DLD1 (cell line): ENCODE measurements around the gene TOMM7.
"Not testable (repeated sequence)": the region's sequence is repeated elsewhere in the genome, so short reads cannot be mapped to it uniquely, and the experiment has no call there.

Source experiments
- in situ Hi-C: cut with HindIII; loops from 2 replicates; pipeline ENCODE4 v1.10.0; 2017; ENCODE audit warnings: low sequenced_read_pairs

The TOMM7 gene

DNA sequence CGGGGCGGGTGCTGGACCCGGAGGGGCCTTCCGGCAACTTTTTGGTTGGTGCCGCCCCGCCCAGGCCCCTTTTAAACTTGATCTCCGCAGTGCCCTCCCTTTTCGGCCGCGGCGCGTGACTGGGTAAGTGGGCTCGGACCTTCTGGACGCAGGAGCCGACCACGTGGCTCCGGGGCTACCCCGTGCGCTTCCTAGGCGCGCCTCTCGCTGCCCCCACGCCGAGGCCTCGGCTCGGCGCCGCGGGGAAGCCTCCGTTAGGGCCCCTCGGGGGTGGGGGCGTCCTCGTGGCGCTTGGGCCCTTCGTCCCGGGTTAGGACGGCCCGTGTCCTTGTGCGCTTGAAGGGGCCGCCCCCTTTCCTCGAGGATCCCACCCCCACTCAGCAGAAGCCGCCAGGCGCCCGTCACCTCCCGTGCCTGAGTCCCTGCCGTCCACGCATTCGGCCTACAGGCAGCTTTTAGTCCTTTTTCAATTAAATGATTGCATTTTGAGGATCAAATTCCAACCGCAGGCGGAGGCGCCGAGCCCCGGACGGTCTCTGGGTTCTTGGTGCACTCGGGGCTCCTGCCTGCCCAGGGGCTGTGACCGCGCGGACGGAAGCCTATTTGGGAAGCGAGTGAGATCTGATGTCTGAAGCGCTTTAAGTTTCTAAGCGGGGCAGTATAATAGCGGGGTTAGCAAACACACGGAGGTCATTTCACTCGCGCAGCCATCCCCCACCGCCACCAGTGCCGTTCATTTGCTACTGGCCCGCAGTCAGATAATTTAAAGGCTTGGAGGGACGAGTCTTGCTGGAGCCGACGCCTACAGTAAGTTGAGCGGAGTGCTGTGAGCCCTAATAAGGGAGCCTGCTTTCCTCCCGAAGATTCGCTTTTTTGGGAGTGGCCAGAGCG, 31.8 kb upstream of the TOMM7 start:
- in situ Hi-C loops, result loop anchor here (5.0 kb wide), 1 partner anchor 47 kb away; no protein-coding TSS in a partner anchor

DNA sequence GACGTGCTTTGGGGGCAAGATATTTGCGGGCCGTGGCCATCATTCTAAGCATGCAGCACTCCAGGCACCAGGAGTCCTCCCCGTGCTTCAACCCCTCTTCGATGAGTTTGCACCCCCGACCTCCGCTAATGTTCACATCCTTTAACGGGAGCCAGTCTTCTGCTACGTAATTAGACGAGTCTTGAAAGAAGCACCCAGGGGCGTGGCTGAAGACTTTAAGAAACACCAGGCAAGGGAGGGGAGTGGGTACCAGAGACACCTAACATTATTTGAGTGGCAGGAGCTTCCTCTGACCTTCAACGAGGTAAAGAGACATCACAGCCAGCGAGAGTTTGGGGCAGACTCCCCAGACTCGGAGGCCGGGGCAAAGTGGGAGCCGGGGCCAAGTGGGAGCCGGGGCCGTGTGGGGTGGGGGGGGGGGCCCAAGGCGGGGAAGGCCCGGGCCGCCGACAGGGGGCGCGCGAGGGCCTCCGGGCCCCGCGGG, 31.1 kb upstream of the TOMM7 start:
- in situ Hi-C loops, result no loop called here

DNA sequence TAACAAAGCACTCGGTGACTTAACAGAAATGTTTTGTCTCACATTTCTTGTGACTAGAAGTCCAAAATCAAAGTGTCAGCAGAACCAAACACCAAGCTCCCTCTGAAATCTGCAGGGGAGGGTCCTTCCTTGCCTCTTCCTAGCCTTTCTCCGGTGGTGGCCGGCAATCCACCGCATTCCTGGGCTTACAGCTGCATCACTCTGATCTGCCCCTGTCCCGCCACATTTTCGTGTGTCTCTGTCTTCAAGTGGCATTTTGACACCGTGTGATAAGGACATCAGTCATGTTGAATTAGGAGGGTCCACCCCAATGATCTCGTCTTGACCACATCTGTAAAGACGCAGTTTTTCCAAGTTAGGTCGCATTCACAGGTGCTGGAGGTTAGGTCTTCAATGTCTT, 30.5 kb upstream of the TOMM7 start:
- in situ Hi-C loops, result no loop called here

DNA sequence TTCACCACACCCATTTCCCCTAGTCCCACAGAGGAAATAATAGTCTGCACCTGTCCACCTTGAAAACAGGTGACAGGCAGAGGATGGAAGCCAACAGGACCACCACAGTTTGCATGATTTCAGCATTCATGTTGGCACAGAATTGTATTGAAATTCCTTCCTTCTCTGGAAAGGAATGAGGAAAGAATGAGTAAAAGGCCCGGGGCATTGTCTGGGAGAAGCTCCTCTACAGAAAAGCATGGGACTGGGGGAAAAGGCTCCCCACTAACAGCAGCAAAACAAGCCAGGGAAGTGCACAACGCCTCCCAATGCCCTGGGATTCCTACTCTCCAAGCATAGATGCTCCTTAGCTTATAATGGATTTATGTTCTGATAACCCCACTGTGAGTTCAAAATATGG, 28.5 kb upstream of the TOMM7 start:
- in situ Hi-C loops, result no loop called here

- in situ Hi-C loops, result not testable (repeated sequence)
Measured at GRCh38 chr7:22850394-22850793, 27.7 kb upstream of the TOMM7 start.

- in situ Hi-C loops, result no loop called here
Measured at GRCh38 chr7:22849662-22850061, 27.0 kb upstream of the TOMM7 start.

DNA sequence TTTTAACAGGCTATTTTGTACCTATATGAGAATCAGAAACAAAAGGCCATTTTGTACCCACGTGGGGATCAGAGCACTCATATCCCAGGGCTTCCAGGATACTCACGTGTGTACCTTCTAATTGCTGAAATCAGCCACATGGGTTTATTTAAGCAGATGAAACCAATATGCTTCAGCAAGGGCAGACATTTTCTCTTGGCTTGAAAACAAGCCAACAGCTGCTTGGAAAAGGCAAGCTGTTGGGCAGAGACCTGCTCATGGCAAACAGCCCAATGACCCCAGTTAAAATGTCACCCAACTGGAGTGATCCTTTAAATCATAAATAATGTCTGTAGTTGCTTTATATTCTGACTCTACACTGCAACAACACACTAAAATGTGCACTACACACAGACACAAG, 26.5 kb upstream of the TOMM7 start:
- in situ Hi-C loops, result no loop called here

DNA sequence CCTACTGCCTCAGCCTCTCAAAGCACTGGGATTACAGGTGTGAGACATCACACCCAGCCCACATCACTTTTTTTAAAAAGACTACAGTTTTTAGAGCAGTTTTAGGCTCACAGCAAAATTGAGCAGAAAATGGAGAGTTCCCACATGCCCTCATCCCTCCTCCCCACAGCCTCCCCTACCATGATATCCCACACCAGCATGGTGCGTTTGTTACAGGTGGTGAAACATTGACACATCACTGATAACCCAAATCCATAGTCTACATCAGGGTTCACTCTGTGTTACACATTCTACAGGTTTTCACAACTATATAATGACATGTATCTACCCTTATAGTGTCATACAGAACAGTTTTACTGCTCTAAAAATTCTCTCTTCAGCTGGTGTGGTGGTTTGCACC, 24.3 kb upstream of the TOMM7 start:
- in situ Hi-C loops, result no loop called here

DNA sequence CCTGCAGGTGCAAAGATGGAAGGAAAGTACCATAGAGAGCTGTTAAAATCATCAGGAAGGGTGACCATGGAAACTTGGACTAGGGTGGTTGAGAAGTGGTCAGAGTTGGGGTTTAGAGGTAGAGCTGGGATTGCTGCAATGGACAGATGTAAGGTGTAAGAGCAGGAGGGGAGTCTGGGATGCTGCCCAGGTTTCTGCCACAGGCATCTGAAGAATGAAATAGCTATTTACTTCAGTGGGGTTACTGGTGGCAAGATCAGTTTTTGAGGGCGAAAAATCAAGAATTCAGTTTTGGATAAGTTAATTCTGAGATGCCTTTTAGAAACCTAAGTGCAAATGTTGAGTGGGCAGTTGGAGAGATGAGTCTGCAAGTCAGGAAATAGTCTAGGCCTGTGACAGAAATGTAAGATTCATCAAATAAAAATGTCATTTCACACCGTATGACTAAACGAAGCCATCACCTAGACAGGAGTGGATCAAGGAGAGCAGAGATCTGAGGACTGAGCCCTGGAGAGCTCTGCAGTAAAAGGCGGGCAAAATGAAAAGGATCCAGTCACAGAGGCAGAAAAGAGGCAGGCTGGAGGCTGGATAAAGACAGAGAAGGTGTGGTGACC, 22.7 kb upstream of the TOMM7 start:
- in situ Hi-C loops, result no loop called here

GRCh38 chr7:22843681-22844309, 21.1 kb upstream of the TOMM7 start:
- in situ Hi-C loops, result no loop called here

- in situ Hi-C loops, result no loop called here
Measured at GRCh38 chr7:22842973-22843372, 20.3 kb upstream of the TOMM7 start.

DNA sequence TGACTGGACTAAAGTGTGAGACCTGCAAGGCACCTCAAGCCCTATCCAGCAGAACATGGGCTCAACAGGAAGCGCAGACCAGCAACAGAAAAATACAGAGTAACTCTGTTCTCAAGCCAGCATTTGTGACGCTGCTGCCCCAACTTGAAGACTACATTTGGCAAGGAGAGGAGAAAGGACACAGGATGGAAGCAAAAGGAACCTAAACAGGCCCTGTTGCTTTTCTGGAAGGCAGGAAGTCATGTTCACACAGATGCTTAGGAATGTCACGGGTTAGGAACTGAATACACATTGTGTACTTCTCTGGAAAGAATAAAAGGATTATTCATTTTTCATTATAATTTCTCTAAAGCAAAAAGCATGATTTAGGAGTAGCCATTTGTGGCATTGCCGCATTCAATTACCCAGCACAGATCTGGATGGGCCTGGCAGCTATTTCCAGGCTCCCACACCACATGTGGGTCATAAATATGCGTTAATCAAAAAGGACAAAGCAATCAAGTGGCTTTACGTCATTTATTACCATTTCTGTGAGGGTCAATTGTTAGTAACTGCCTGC, 19.8 kb upstream of the TOMM7 start:
- in situ Hi-C loops, result no loop called here

- in situ Hi-C loops, result no loop called here
Measured at GRCh38 chr7:22841954-22842353, 19.3 kb upstream of the TOMM7 start.

DNA sequence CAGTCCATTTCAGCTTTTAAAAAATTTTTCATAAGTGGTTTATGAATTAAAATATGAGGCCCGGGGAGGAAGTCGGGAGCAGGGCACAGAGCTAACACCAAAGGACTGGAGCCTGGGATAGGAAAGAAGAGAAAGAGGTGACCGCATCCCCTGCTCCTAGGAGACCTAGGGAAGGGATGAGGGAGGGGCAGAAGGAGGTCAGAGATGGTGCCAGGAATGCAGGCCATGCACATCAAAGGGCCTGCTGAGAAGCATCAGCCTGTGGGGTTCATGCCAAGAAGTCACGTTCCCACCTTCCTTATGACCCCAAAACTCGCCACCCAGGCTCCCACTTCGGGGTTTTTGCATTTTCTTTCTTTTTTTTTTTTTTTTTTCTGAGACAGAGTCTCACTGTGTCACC, 14.7 kb upstream of the TOMM7 start:
- in situ Hi-C loops, result no loop called here

DNA sequence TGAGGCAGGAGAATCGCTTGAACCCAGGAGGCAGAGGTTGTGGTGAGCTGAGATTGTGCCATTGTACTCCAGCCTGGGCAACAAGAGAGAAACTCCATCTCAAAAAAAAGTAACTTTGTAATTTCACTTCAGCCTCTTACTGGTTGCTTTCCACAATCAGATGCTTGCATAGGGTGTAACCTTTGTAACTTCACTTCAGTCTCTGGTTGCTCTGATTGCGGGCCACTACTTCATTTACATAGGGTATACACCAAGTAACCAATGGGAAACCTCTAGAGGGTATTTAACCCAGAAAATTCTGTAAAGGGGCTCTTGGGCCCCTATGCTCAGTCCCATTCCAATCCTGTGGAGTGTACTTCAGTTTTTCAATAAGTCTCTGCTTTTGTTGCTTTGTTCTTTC, 13.9 kb upstream of the TOMM7 start:
- in situ Hi-C loops, result not testable (repeated sequence)

- in situ Hi-C loops, result no loop called here
Measured at GRCh38 chr7:22833957-22834356, 11.3 kb upstream of the TOMM7 start.

- in situ Hi-C loops, result no loop called here
Measured at GRCh38 chr7:22833113-22833855, 10.6 kb upstream of the TOMM7 start.

DNA sequence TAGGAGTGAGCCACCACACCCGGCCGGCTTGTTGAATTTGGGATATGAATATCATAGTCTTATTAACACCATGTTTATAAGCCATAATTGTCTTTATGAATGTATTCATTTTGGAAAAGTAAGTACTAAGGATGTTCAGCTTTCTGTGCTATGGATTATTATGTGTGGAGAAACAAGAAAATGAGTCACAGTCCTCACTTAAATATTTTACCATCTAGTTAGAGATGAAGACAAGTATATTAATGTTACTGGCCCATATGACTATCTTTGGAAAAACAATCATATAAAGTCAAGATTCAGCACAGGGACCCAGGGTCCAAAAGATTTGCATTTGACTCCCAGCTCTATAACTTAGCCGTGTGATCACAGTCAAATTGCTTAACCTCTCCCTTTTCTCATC, 9.8 kb upstream of the TOMM7 start:
- in situ Hi-C loops, result no loop called here

DNA sequence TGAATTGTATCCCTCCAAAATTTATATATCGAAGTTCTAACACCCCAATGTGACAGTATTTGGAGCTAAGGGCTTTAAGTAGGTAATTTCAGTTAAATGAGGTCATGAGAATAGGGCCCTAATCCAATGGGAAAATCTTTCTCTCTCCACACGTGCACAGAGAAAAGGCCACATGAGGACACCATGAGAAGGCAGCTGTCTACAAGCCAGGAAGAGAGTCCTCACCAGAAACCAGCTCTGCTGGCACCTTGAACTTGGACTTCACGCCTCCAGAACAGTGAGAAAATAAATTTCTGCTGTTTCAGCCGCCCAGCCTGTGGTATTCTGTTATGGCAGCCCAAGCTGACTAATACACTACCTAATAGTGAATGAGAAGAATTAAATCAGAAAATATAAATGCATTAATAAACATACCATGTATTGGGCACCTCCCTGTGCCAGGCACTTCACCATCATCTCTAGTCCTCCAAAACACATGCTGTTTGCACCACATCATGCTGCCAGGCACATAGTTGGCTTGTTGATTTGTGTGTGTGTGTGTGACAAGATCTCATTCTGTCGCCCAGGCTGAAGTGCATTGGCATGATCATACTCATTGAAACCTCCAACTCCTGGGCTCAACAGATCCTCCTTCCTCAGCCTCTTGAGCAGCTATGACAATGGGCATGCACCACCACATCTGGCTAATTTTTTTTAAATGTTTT, 9.1 kb upstream of the TOMM7 start:
- in situ Hi-C loops, result no loop called here

- in situ Hi-C loops, result no loop called here
Measured at GRCh38 chr7:22827563-22827962, 4.9 kb upstream of the TOMM7 start.
